Measurements from ENCODE around the gene SNX24.
A peak's percentile ranks its signal among the peaks of the same experiment; 100 is the strongest.
"Not testable (repeated sequence)": the region's sequence is repeated elsewhere in the genome, so short reads cannot be mapped to it uniquely, and the experiment has no call there.

Gene SNX24, protein sequence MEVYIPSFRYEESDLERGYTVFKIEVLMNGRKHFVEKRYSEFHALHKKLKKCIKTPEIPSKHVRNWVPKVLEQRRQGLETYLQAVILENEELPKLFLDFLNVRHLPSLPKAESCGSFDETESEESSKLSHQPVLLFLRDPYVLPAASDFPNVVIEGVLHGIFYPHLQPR

DNA sequence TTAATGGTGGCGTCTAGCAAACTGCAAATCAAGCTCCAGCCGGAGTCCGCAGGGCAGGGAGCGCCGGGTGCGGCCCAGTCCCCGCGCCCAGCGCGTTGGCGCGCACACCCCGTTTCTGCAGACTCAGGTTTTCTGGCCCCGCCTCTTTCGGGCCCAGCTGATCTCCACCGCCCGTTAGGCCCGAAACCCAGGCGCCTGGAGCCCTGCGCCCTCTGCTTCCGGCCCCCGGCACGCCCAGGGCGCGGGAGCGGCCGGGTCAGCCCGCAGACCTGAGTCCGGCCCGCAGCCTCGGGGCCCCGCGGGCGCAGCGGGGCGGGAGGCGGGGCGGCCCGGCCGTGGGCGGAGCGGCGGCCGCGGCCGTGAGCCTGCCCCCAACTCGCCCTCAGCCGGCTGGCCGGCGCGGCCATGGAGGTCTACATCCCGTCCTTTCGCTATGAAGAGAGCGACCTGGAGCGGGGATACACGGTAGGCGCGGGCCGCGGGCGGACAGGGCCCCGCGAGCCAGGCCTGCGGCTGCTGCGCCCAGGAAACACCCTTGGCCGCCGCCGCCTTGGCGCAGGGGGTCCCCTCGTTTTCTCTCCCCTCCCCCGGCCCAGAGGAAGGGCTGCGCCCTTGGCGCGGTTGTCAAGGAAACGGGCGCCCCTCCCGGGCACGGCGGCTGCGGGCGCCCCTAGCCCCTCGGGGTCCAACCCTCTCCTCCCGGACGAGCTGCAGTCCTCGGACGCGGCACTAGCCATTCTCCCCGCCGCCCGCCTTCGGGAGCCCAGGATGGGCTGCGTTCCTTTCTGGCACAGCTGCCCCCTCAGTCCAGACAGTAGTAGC is at the start of gene SNX24:
SNX24 (plus strand) TSS at position 385 of the 822 bp plus-strand sequence; CDS start at position 406, 21 bp downstream.
- peak; percentile 44 to 62 for DNase-seq

DNA sequence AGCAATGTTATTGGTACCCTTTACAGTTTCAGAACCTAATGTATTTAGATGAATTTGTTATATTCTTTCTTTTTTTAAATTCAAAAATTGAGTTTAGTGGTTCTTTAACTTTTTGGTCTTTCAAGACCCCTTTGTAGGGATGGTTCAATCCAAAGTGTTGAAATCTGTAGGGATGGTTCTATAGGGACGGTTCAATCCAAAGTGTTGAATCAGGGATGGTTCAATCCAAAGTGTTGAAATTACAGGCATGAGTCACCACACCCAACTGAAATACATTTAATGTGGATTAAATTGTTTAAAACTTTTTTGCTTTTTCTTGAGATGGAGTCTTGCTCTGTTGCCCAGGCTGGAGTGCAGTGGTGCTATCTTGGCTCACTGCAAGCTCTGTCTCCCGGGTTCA is 39.9 kb upstream of the SNX24 start:
- no peak for DNase-seq

DNA sequence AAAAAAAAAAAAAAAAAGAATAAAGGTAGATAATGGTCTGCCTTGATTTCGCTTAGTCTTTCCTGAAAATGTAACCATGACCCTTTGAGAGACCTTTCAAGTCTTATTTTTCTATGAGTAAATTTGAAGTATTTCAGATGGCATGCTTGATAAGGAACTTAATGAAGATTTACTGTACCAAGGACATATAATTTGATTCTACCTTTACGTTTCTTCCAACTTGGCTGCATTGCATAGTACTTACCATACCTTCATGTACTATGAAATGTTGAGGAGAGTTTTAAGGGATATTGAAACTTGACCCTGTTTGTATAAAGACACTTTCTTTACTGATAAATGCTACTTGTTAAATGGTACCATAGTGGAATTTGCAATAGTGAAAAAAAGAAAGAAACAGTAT is 35.0 kb upstream of the SNX24 start:
- no peak for DNase-seq

DNA sequence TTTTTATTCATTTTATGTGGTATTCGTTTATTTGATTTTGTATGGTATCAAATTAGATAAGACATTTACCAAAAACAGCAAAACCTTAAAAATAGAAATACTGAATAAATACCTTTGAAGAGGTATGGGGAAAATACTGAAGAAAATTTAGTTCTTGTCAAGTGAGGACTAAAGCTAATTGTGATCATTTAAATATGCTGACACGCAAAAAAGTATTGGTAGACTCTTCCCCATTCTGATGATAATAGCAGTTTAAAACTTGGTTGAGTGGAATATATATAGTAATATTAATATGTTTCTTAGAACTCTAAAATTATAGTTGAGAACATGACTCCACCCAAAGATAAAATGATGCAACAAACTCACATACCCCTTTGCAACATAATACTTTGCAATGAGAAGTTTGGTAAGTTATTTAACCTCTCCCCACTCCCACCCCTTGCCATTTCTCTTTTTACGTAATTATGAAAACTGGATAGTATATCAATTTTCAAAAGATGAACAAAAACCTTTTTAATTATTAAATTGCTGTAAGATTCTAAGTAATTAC is 30.1 kb upstream of the SNX24 start:
- no peak for DNase-seq

DNA sequence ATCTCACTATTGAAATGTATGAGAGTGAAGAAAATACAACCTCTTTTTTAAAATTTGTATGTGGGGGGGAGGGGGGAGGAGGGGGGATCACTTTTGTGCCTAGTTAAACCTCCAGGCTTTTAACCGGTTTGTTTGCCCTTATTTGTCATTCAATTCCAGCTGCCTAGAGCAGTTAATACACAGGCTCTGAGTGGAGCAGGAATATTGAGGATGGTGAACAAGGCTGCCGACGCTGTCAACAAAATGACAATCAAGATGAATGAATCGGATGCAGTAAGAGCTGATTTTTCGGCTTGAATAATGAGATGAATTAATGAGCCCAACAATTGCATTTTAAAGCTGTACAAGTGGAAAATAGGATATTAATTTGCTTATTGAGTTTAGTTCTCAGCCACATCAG is 28.7 kb upstream of the SNX24 start:
- DNase-seq: peak; percentile 0 to 3

DNA sequence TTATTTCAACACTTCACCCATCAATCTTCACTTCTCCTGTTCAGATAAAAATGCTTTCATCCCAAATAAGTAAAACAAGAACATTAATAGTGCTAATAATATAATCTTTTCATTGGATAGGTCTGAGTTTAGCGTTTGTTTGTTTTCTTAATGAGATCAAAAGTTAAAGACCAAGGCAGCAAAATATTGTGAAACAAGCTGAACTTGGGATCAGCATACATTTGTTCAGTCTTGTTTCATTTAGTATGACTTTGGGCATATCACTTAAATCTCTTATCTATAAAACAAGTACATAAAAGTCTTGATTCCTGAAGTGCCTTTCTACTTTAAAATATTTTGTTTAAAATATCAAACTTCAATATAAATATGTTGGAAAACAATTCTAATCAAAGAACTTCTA is 13.4 kb upstream of the SNX24 start:
- no peak for DNase-seq

DNA sequence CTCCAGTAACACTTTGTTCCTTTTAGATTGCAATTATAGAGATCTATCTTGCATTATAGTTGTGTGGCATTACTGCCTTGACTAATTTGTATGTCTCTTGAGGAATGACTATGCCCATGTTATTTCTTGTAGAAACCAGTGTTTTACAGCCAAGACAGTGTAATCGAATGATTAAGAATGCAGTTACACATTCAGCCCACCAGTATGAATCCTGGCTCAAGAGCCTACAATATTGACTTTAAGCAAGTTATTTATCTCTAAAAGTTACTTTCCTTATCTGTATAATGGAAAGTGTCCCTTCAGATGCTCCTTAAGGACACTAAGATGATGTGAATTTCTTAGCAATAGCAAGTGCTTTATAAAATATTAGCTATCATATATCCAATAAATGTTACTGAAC is 9.7 kb upstream of the SNX24 start:
- DNase-seq: no peak

DNA sequence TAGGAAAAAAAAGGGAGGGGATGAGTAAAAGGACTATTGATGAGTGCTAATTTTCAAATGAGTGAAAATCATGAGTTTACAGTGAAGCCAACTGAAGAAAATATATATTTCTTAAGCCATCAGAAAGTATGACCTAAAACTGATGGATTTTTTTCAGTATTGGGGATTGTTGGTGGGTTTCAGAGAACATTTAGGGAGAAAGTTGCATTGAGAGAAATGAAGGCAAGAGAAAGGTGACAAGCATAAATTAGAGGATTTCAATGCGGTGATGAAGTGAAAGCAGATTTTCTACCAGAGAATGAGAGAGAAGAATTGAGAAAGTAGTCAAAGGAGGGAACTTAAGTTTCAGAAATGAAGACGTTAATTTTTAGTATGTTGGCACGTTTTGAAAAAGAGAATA is 8.5 kb upstream of the SNX24 start:
- DNase-seq: no peak

DNA sequence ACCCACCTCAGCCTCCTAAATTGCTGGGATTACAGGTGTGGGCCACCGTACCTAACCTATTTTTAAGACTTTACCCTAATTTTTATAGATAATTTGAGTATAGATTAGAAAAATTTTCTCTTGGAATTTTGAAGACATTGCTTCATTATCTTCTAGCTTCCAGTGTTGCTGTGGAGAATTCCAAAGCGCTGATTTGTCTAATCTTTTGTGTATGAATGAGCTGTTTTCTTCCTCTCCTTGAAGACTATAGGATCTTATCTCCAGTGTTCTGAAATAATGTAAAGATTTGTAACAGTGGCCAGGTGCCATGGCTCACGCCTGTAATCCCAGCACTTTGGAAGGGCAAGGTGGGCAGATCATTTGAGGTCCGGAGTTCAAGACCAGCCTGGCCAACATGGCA is 5.7 kb upstream of the SNX24 start:
- DNase-seq: no peak

DNA sequence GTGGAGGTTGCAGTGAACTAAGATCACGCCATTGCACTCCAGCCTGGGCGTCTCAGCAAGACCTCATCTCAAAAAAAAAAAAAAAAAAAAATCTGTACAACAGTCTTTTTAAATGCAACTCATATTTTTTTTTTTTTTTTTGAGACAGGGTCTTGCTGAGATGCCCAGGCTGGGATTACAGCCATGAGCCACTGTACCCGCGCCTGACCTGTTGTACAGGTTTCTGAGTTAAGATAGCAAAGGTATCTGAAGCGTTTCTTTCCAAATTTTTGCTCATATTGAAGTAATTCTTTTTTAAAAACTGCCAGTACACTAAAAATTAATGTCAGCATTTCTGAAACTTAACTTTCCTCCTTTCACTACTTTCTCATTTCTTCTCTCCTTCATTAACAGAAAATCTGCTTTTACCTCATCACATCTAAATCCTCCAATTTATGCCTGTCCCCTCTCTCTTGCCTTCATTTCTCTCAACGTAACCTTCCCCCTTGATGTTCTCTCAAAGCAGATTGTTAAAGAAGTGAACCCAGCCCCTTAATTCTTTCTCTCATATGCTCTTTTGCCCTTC is 3.3 kb upstream of the SNX24 start:
- no peak for DNase-seq

DNA sequence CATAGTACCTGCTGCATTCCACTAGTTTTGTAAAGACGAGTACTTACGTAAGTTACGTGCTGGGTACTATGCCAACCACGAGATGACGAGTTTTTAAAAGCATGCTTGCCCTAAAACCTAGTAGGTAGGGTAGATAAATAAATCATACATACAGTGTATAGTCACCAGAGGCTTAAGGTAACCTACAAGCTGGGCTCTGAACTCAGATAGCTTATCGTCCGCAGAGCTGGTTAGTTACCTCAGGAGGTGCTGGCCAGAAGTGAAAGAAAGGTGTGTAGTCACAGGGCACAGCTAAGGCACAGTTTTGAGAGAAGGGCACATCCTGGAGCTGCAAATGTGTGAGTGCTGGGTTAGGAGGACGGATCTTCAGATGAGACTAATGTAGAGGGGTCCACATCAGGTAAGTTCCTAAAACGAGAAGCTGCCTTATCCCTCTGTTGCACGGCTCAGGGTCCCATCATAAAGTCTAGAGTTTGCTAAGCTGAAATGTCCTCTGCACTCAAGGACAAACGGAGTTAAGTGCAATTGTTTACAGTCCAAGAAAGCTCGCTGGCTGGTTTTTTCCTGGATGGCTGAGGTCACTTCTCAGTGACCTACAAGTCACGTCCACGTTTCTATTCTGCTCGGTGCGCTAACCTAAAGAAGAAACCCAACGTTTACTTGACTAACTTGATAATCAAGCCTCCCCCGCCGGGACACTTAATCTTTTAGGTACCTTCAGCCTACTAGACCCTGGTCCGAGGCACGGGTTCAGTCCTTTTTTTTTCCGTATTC is 1.1 kb upstream of the SNX24 start:
- DNase-seq: no peak

DNA sequence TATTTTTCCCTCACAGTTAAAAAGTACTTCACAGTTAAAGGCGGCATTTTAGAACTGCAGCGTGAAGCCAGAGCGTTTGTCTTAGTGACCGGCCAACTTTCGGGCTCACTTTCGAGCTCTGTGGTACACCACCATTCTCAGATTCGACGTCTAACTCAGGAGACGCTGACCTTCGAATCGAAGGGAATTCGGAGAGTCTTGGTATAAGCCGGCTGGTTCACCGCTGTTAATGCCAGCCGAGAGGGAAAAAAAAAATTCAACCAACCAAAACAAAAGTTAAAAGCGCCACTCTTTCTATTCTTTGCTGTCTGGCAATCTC is 544 bp upstream of the SNX24 start:
- DNase-seq: no peak

DNA sequence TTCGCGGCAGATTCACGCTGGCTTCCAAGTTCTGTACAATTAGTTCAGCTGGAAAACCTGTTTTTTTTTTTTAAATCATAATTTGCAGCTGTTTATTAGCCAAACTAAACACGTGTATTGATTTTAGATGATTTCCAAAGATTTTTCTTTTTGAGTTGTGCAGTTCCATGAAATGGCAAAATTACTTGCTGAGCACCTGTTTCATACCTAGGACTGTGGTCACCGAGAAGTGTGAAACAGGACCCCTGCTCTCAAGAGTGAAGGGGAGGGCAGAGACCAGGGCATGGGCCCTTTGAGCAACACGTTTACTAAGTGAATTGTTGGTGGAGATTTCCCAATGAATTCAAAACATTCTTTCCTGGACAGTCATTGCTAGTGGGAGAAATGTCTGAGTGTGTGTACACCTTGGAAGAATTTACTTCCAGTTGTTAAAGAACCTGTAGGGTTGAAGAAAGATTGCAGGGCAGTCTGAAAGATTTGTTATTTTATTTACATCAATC is 688 bp downstream of the SNX24 start:
- DNase-seq: no peak

DNA sequence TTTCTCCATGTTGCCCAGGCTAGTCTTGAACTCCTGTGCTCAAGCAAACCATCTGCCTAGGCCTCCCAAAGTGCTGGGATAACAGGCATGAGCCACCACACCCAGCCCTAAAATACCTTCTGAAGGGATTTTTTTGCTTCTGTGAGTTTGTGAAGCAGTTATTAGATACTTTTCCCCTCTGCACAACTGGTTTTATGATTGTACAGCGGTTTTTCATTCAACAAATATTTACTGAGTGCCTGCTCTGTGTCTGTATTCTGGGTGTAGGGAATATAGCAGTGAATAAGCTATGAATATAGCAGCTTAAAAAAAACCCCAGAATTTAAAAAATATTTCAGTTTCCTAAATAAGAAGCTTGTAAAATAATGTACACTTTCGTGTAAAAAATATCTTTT is 2.3 kb downstream of the SNX24 start:
- DNase-seq: no peak

DNA sequence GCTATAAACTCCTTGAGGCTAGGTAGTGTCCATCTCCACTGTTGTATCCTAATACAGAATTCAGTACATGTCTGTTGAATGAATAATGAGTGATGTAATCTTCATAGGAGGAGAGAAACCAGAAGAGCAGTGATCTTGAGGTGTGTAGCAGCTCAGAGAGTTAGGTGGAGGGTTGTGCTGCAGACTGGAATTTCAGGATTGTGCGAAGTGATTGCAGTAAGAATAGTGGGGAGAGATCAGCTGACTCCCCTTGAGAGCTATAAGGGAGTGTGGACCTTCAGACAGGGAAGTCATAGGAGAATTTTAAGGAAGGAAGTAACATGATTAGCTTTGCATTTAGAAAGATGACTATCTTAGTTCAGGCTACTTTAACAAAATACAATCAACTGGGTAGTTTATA is 4.4 kb downstream of the SNX24 start:
- no peak for DNase-seq

DNA sequence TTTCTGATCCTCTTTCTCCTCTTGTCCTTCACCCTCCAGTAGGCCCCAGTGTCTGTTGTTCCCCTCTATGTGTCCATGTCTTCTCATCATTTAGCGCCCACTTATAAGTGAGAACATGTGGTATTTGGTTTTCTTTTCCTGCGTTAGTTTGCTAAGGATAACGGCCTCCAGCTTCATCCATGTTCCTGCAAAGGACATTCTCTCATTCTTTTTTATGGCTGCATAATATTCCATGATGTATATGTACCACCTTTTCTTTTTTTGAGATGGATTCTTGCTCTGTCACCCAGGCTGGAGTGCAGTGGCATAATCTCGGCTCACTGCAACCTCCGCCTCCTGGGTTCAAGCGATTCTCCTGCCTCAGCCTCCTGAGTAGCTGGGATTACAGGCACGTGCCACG is 12.1 kb downstream of the SNX24 start:
- not testable (repeated sequence) for DNase-seq

DNA sequence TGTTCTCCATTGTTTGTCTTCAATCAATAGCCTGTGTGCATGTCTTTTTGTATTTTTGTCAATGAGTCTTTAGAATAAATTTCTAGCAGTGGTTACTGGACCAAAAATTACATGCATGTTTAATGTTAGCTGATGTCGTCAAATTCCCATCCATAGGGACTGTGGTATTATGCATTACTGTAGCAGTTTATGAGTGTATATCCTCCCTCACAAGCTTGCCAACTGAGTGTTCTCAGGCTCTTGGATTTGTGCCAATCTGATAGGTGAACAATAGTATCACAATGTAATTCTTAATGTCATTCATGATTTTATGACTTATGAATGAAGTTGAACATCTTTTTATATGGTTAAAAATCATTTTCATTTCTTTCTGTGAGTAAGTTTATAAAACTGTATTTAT is 13.0 kb downstream of the SNX24 start:
- no peak for DNase-seq

DNA sequence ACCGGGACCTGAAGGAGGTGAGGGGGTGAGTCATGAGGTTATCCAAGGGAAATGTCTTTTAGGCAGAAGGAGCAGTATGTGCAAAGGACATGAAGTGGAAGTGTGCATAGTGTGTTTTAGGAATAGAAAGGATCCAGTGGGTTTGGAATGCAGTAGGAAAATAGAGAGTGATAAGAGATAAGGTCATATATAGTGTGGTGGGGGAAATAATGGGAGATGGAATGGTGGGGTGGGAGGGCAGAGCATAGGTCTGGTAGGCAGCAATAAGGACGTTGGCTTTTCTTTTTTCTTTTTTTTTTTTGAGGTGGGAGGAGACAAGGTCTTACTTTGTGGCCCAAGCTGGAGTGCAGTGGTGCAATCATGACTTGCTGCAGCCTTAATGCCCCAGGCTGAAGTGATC is 17.8 kb downstream of the SNX24 start:
- no peak for DNase-seq

DNA sequence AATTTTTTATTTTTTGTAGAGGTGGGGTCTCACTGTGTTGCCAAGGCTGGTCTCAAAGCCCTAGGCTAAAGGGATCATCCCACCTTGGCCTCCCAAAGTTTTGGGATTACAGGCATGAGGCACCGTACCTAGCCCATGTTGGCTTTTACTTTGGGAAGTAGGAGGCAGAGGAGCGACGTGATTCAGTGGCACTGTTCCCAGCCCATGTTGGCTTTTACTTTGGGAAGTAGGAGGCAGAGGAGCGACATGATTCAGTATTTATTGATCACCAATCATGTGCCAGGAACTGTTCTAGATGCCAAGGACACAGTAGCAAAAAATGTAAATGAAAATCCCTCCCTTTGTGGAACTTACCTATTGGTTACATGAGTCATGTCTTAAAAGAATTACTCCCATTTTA is 18.3 kb downstream of the SNX24 start:
- DNase-seq: no peak

DNA sequence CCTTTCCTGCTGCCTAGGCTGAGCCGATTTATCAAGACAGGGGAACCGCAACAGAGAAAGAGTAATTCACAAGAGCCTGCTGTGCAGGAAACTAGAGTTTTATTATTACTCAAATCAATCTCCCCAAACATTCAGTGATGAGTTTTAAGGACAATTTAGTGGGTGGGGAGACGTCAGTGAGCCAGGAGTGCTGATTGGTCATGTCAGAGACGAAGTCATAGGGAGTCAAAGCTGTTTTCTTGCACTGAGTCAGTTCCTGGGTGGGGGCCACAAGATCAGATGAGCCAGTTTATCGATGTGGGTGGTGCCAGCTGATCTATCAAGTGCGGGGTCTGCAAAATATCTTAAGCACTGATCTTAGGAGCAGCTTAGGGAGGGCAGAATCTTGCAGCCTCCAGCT is 19.0 kb downstream of the SNX24 start:
- DNase-seq: no peak

DNA sequence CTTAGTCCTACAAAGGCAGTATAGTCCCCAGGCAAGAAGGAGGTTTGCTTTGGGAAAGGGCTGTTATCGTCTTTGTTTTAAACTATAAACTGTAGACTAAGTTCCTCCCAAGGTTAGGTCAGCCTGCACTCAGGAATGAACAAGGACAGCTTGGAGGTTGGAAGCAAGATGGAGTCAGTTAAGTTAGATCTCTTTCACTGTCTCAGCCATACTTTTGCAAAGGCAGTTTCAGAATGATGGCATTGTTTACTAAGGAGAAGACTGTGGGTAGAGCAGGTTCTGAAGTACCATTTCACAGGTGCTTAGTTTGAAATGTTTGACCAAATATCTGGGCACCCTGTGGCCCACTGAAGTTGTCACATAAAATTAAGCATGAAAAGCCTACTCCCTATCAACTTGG is 19.4 kb downstream of the SNX24 start:
- DNase-seq: no peak

DNA sequence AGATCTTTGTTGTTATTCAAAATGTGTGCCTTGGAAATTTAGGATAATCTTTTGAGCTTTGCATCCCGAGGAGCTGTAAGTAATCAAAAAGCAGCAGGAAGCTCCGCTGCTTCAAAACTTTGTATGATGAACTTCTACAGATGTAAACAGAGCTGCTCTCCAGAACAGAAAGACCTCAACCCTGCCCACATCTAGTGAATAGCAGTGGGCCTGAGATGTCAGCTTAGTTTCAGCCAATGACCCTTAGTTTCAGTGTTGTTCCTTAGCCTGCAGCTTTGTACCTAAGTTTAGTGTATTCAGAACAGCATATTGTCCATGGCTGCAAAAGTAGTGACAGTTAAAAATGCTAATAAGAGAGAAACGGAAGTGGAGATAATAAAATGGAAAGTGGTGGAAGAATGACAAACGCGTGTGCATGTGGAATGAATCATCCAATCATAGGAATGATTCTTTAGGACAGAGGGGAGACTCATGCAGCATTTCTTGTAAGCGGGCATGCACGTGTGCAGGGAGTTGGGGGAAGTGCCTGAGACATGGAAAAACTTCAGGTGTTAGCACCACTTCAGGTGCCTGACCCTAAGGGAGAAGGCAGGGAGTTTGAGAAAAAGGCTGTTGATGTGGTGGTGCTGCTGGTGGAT is 24.9 kb downstream of the SNX24 start:
- no peak for DNase-seq

DNA sequence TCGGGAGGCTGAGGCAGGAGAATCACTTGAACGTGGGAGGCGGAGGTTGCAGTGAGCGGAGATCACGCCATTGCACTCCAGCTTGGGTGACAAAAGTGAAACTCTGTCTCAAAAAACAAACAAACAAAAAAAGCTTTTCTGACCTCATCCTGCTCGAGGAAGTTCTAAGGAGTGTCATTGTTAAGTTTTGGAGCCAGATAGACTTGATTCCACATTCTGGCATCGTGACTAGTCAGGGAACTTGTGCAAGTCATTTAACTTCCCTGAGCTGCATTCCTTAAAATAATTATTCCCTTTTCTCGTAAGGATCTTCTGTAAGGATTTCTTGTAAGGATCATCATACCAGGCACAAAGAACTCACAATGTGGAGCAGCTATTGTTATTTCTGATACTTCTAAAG is 26.2 kb downstream of the SNX24 start:
- DNase-seq: no peak
